ENCODE results near the gene FABP3.

FABP3 gene

GRCh38 chr1:31416101-31416736, 43.3 kb upstream of the FABP3 start:
- CTCF ChIA-PET, result interaction anchor here (1.6 kb wide), 1 partner anchor 22 kb away, joined by 5 read pairs; no protein-coding TSS in a partner anchor
- TF ChIP-seq CTCF (IDR thresholded peaks at IDR 0.05; ENCODE audit: control extremely low read depth, extremely low read depth, low read depth, missing control alignments), result no peak
- no peak for DNase-seq (ENCODE audit: extremely low spot score)
- POLR2A ChIA-PET, result no interaction called here

- POLR2A ChIA-PET, result no interaction called here
- no peak for DNase-seq (ENCODE audit: extremely low spot score)
- TF ChIP-seq CTCF (IDR thresholded peaks at IDR 0.05; ENCODE audit: control extremely low read depth, extremely low read depth, low read depth, missing control alignments), result no peak
- CTCF ChIA-PET, result interaction anchor here (1.6 kb wide), 1 partner anchor 21 kb away, joined by 5 read pairs; no protein-coding TSS in a partner anchor
These were observed 42.8 kb upstream of the FABP3 start for GRCh38 chr1:31415658-31416057.

- CTCF ChIA-PET, result interaction anchor here (0.6 to 1.6 kb wide), 2 partner anchors 20 to 231 kb away, joined by 3 to 5 read pairs; no protein-coding TSS in a partner anchor
- POLR2A ChIA-PET, result no interaction called here
- DNase-seq (ENCODE audit: extremely low spot score), result no peak
- no peak for TF ChIP-seq CTCF (IDR thresholded peaks at IDR 0.05; ENCODE audit: control extremely low read depth, extremely low read depth, low read depth, missing control alignments)
These were observed 42.1 kb upstream of the FABP3 start for GRCh38 chr1:31414980-31415370.

- CTCF ChIA-PET, result interaction anchor here (1.1 to 2.3 kb wide), 2 partner anchors 19 to 136 kb away, joined by 3 to 11 read pairs; no protein-coding TSS in a partner anchor
- POLR2A ChIA-PET, result no interaction called here
- TF ChIP-seq CTCF (IDR thresholded peaks at IDR 0.05; ENCODE audit: control extremely low read depth, extremely low read depth, low read depth, missing control alignments), result no peak
- DNase-seq (ENCODE audit: extremely low spot score), result no peak
These were observed 40.6 kb upstream of the FABP3 start for GRCh38 chr1:31413405-31414001.

GRCh38 chr1:31412732-31413404, 40.0 kb upstream of the FABP3 start, which contains the start of gene SERINC2:
Gene SERINC2, plus strand, starts transcription at chr1:31413213. Its CDS starts 53 bp downstream, at chr1:31413266.
- POLR2A ChIA-PET, result no interaction called here
- CTCF ChIA-PET, result interaction anchor here (0.7 to 2.7 kb wide), 3 partner anchors 9 to 28 kb away, joined by 3 to 15 read pairs (median 11); no protein-coding TSS in a partner anchor
- peak; percentile 80 for DNase-seq (ENCODE audit: extremely low spot score)
- TF ChIP-seq CTCF (IDR thresholded peaks at IDR 0.05; ENCODE audit: control extremely low read depth, extremely low read depth, low read depth, missing control alignments), result no peak

GRCh38 chr1:31412205-31412604, 39.3 kb upstream of the FABP3 start:
- ChIA-PET CTCF (interaction anchor here (0.7 to 2.7 kb wide), 4 partner anchors 10 to 317 kb away, joined by 3 to 15 read pairs (median 7); no protein-coding TSS in a partner anchor), POLR2A (no interaction called here)
- TF ChIP-seq CTCF (IDR thresholded peaks at IDR 0.05; ENCODE audit: control extremely low read depth, extremely low read depth, low read depth, missing control alignments), result no peak
- DNase-seq (ENCODE audit: extremely low spot score), result no peak
